K562 (cell line): ENCODE measurements around the gene EVI2B. TPM values are rescaled to one million over a fixed set of nuclear protein-coding genes. Genes with fewer than 3 reads are reported as not detected.

Experiments used
- ATAC-seq: fragments of 200-7000 bp; cut with Tn5 transposase; 3 replicates; pipeline ENCODE4 v1.9.1; 2020; ENCODE audit warnings: moderate library complexity
- BruUV-seq: library from RNA; stranded (reverse); fragments of 400-500 nt; replicated peaks from 2 replicates; lab custom pipeline; 2021; lab: Mats Ljungman, UMichigan
- CTCF ChIA-PET: fragments of 300-600 bp; formaldehyde crosslinking; extraction: SDS; loops from one replicate; lab custom pipeline; 2021; ENCODE audit warnings: low intra/inter-chr PET ratio; lab: Yijun Ruan, JAX
- POLR2A ChIA-PET: fragments of 300-600, 350-650 bp; sonication (Branson Sonifier 250); formaldehyde crosslinking; extraction: SDS; loops from one replicate; lab custom pipeline; 2021; ENCODE audit warnings: antibody characterized with exemption, inconsistent platforms; lab: Yijun Ruan, JAX
- DNase-seq, 4 experiments: peaks; one replicate each; pipeline versions ENCODE4 v3.0.0 to v3.0.0-alpha.2; 2011 to 2018; ENCODE audit warnings: low spot score in 3 of 4, mixed read lengths in 3 of 4; ENCODE audit errors: extremely low read depth in 1 of 4
- FAIRE-seq: peaks from 2 replicates; lab custom pipeline; 2011; peaks lifted over from hg19 to GRCh38; lab: Jason Lieb, UNC
- H2AFZ ChIP-seq: 2 replicates; pipeline ENCODE4 v1.6.0; 2011; ENCODE audit warnings: low read depth, low read length, control low read depth, inconsistent platforms
- H3K27ac ChIP-seq: fragments of 200-600 bp; 3 replicates; pipeline ENCODE4 v1.8.0; 2011; ENCODE audit warnings: low read depth, mild to moderate bottlenecking, control low read depth, inconsistent platforms, low read length, moderate library complexity, mixed read lengths; ENCODE audit errors: extremely low read depth
- H3K27me3 ChIP-seq, 2 experiments: fragments of 300-600 bp in 1 of 2; 2 replicates in 1 of 2; 3 replicates in 1 of 2; pipeline versions ENCODE4 v1.6.0 to v1.8.0; 2011; ENCODE audit warnings: inconsistent platforms in 2 of 2, low read length in 2 of 2, mild to moderate bottlenecking in 1 of 2, mixed read lengths in 1 of 2, moderate library complexity in 1 of 2; ENCODE audit not compliant: control insufficient read depth in 2 of 2, insufficient read depth in 2 of 2
- H3K36me3 ChIP-seq: fragments of 300-600 bp; 3 replicates; pipeline ENCODE4 v1.8.0; 2011; ENCODE audit warnings: mild to moderate bottlenecking, low read length, inconsistent platforms; ENCODE audit not compliant: control insufficient read depth, insufficient read depth
- H3K4me1 ChIP-seq, 2 experiments: fragments of 200-600 bp in 1 of 2; replicated peaks in 1 of 2; 2 replicates in 1 of 2; 3 replicates in 1 of 2; pipeline versions ENCODE4 v1.5.1 to v1.8.0; 2011; ENCODE audit warnings: inconsistent platforms in 2 of 2, low read length in 2 of 2, mild to moderate bottlenecking in 1 of 2, mixed read lengths in 1 of 2, moderate library complexity in 1 of 2; ENCODE audit not compliant: control insufficient read depth in 2 of 2, insufficient read depth in 2 of 2
- H3K4me2 ChIP-seq: 2 replicates; pipeline ENCODE4 v1.6.1; 2011; ENCODE audit warnings: low read length, control low read depth, inconsistent platforms, mixed read lengths; ENCODE audit not compliant: insufficient read depth
- H3K4me3 ChIP-seq: fragments of 200-600 bp; sonication (generic), shearing (Covaris generic); 2 replicates; pipeline ENCODE4 v1.5.1; 2016; ENCODE audit warnings: control low read depth, inconsistent platforms
- H3K79me2 ChIP-seq: fragments of 200-600 bp; 3 replicates; pipeline ENCODE4 v1.8.0; 2011; ENCODE audit warnings: low read length, inconsistent platforms; ENCODE audit not compliant: control insufficient read depth, insufficient read depth
- H3K9ac ChIP-seq, 2 experiments: 2 replicates each; pipeline versions ENCODE4 v1.6.0 to v1.6.1; 2011; ENCODE audit warnings: low read depth in 2 of 2, low read length in 2 of 2, control low read depth in 1 of 2, inconsistent platforms in 1 of 2, mild to moderate bottlenecking in 1 of 2, mixed read lengths in 1 of 2; ENCODE audit not compliant: insufficient read depth in 1 of 2
- H3K9me1 ChIP-seq: one replicate; pipeline ENCODE4 v1.6.0; 2011; ENCODE audit warnings: inconsistent platforms, mild to moderate bottlenecking, low read length, moderate library complexity; ENCODE audit not compliant: control insufficient read depth, insufficient read depth
- H3K9me3 ChIP-seq: replicated peaks from 2 replicates; pipeline ENCODE4 v1.5.1; 2011; ENCODE audit warnings: low read depth, low read length, inconsistent platforms; ENCODE audit not compliant: control insufficient read depth, insufficient read depth
- H4K20me1 ChIP-seq: replicated peaks from 2 replicates; pipeline ENCODE4 v1.6.1; 2011; ENCODE audit warnings: low read length, inconsistent platforms, mixed read lengths; ENCODE audit not compliant: control insufficient read depth, insufficient read depth
- BRD9 ChIP-seq: fragments of 450-650 bp; IDR thresholded peaks from 2 replicates; pipeline ENCODE4 v1.6.1; 2018; ENCODE audit warnings: low read depth; ENCODE audit not compliant: partially characterized antibody
- DNMT1 ChIP-seq: fragments of 450-650 bp; IDR thresholded peaks from 2 replicates; pipeline ENCODE4 v1.6.1; 2016; ENCODE audit warnings: antibody characterized with exemption, mild to moderate bottlenecking
- EZH2 ChIP-seq: IDR thresholded peaks from 2 replicates; pipeline ENCODE4 v1.6.1; 2012; ENCODE audit warnings: low read depth, mild to moderate bottlenecking, inconsistent platforms, low read length, borderline replicate concordance
- KDM2B ChIP-seq: fragments of 250-450 bp; sonication (Bioruptor Pico); IDR thresholded peaks from 2 replicates; pipeline ENCODE4 v1.8.0; 2021; ENCODE audit warnings: mild to moderate bottlenecking, moderate library complexity
- KLF13 ChIP-seq: fragments of 450-650 bp; IDR thresholded peaks from 2 replicates; pipeline ENCODE4 v1.6.1; 2016; ENCODE audit warnings: missing genetic modification characterization, low read depth, mild to moderate bottlenecking, missing compliant biosample characterization, moderate library complexity, borderline replicate concordance
- LARP7 ChIP-seq: fragments of 450-650 bp; IDR thresholded peaks from 2 replicates; pipeline ENCODE4 v1.6.1; 2016
- NCOA1 ChIP-seq: fragments of 450-650 bp; IDR thresholded peaks from 2 replicates; pipeline ENCODE4 v1.6.1; 2016; ENCODE audit warnings: low read depth
- SIRT6 ChIP-seq: IDR thresholded peaks from one replicate; pipeline ENCODE4 v1.6.1; 2012; ENCODE audit warnings: low read depth, mild to moderate bottlenecking, control low read depth, inconsistent platforms, low read length, moderate library complexity
- SMARCA4 ChIP-seq: fragments of 450-650 bp; IDR thresholded peaks from 2 replicates; pipeline ENCODE4 v1.6.1; 2016
- SRSF9 ChIP-seq: fragments of 200-400 bp; formaldehyde crosslinking; IDR thresholded peaks from 2 replicates; pipeline ENCODE4 v1.6.1; 2017; ENCODE audit warnings: low read depth, low read length, borderline replicate concordance
- TAL1 ChIP-seq: fragments of 450-650 bp; IDR thresholded peaks from 2 replicates; pipeline ENCODE4 v1.6.1; 2016; ENCODE audit warnings: mild to moderate bottlenecking
- ZBTB1 ChIP-seq: sonication (generic); formaldehyde crosslinking; IDR thresholded peaks from 2 replicates; pipeline ENCODE4 v1.8.1; 2023; ENCODE audit warnings: missing genetic modification reagents, low read depth, mild to moderate bottlenecking, borderline replicate concordance
- ZNF184 ChIP-seq: sonication (generic); formaldehyde crosslinking; IDR thresholded peaks from 2 replicates; pipeline ENCODE4 v1.5.0; 2020; ENCODE audit warnings: missing genetic modification reagents
- ZNF583 ChIP-seq: fragments of 250-450 bp; sonication (Bioruptor Pico); IDR thresholded peaks from 2 replicates; pipeline ENCODE4 v1.4.0; 2020
- WGBS: fragments of 100-300 bp; shearing (Covaris generic); methylation state at CpG from one replicate; pipeline ENCODE4 v1.1.6; 2016; ENCODE audit warnings: low coverage, mixed read lengths; ENCODE audit not compliant: insufficient coverage; ENCODE audit errors: missing lambda C conversion rate; 5-methylcytosine and 5-hydroxymethylcytosine counted together
- in situ Hi-C: fragments of 300-500 bp; cut with MboI; formaldehyde crosslinking; loops from 4 replicates; pipeline ENCODE4 v1.15.0; 2018; ENCODE audit warnings: inconsistent platforms, mixed read lengths
- intact Hi-C: fragments of 100-400 bp; cut with micrococcal nuclease; formaldehyde crosslinking; loops from 2 replicates; pipeline ENCODE4 v1.14.2; 2022
- polyA plus RNA-seq, 8 experiments: library from polyadenylated mRNA; depleted of rRNA in 4 of 8; stranded (reverse) in 5 of 8; unstranded in 3 of 8; fragments of >200 nt; fragmentation: Nextera tagmentation in 2 of 8; fragmentation: Illumina TruSeq in 1 of 8; extraction: Ambion mirVana in 2 of 8; extraction: Trizol in 1 of 8; gene quantifications; 2 replicates each; pipeline versions ENCODE4 v1.2.1 to v1.2.3, GENCODE V29; 2011 to 2014; ENCODE audit warnings: inconsistent platforms in 1 of 8, missing spikeins in 1 of 8
- total RNA-seq, 7 experiments: library from RNA; depleted of rRNA in 6 of 7; stranded (reverse); fragments of >200 nt in 6 of 7; fragmentation: Illumina TruSeq in 2 of 7; extraction: Trizol in 2 of 7; gene quantifications; 2 replicates each; pipeline versions ENCODE4 v1.2.1 to v1.2.3, GENCODE V29; 2011 to 2021; ENCODE audit warnings: low replicate concordance in 1 of 7
- TF ChIP-seq, protein P1 (sequence below), 2 experiments: IDR thresholded peaks in 1 of 2; conservative IDR thresholded peaks in 1 of 2; 2 replicates each; pipeline ENCODE4 v1.6.1; 2016; ENCODE audit warnings: low read depth in 2 of 2, mild to moderate bottlenecking in 1 of 2, missing compliant biosample characterization in 1 of 2, missing genetic modification characterization in 1 of 2, moderate library complexity in 1 of 2

Gene EVI2B
- total and polyA plus RNA-seq, 9 of the 15 experiments (the other 6 are each of a cell fraction or from before 2014, with no cell fraction given), result 0.54 to 8.0 (median 2.5) TPM

DNA sequence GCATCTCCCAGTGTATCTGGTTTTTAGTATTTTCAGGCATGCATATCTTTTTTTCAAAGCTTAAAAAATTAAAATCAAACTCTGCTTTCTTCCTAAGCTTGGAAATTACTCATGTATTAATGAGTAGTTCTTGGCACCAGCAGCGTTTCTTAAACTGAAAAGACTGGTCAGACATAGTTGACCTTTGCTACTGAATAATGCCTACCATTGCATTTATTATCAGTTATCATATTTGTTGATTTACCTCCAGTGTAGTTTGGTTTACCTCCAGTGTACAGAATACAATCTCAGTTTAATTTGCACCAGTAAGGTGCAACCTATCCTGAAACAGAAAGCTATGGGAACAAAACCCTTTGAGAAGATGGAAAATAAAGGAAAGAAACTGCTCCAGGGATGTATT, 42.1 kb upstream of the EVI2B start:
- intact Hi-C loops, result no loop called here
- no peak overlapping the region for H3K4me2 ChIP-seq
- BruUV-seq, result no TSS peak
- TF ChIP-seq TAL1 (no peak), KDM2B (CRISPR knock-in tag) (no peak), EZH2 (no peak), KLF13 (tag) (no peak), SMARCA4 (no peak), LARP7 (no peak), SRSF9 (no peak), BRD9 (no peak), SIRT6 (no peak), DNMT1 (no peak), NCOA1 (no peak), ZNF184 (CRISPR knock-in tag) (no peak), ZBTB1 (CRISPR knock-in tag) (no peak), ZNF583 (no peak)
- TF ChIP-seq, protein P1, sequence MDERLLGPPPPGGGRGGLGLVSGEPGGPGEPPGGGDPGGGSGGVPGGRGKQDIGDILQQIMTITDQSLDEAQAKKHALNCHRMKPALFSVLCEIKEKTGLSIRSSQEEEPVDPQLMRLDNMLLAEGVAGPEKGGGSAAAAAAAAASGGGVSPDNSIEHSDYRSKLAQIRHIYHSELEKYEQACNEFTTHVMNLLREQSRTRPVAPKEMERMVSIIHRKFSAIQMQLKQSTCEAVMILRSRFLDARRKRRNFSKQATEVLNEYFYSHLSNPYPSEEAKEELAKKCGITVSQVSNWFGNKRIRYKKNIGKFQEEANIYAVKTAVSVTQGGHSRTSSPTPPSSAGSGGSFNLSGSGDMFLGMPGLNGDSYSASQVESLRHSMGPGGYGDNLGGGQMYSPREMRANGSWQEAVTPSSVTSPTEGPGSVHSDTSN (CRISPR knock-in tag; IDR thresholded peaks at IDR 0.05; ENCODE audit: low read depth), result no peak
- TF ChIP-seq, protein P1 (tag; conservative IDR thresholded peaks at IDR 0.05; ENCODE audit: low read depth), result no peak
- no peak overlapping the region for H2AFZ ChIP-seq
- H3K9ac ChIP-seq, result no peak overlapping the region
- ChIA-PET POLR2A (no interaction called here), CTCF (no interaction called here)
- no peak overlapping the region for H3K27ac ChIP-seq
- WGBS, result 80% methylated on average over 1 of the region's 1 CpG
- H3K4me1 ChIP-seq, result no peaks in the 10 kb centered on the region
- no peaks in the 10 kb centered on the region for H3K27me3 ChIP-seq
- H3K36me3 ChIP-seq, result peaks cover 56% of the 10 kb centered on the region
- no peaks in the 10 kb centered on the region for H3K79me2 ChIP-seq
- no peaks in the 10 kb centered on the region for H3K9me3 ChIP-seq
- no peaks in the 10 kb centered on the region for H3K9me1 ChIP-seq
- in situ Hi-C loops, result no loop called here
- FAIRE-seq (no peak), DNase-seq (no peak), ATAC-seq (no peak)
- no peaks in the 10 kb centered on the region for H4K20me1 ChIP-seq
- no peak overlapping the region for H3K4me3 ChIP-seq
